ENCODE results near the gene TMEM91.
A peak's percentile ranks its signal among the peaks of the same experiment; 100 is the strongest.
"Not testable (repeated sequence)": the region's sequence is repeated elsewhere in the genome, so short reads cannot be mapped to it uniquely, and the experiment has no call there.

The TMEM91 gene

DNA sequence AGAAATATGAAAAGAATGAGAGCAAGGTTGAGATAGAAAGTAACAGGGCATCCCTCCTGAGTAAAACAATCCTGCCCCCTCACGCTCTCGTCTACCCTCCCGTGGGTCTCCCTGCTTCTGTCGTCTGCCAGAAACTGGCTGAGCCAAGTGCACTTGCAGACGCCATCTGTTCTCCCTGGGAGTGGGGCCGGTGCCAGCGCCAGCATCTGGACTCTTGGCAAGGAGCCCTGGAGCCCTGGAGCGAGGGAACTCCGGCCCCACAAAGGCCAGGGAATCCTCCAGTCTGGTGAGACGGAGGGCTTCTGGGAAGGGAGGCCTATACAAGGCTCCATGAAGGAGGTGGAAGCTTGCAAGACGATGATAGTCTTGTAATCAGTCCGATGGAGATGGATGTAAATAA lies 2.3 kb upstream of the TMEM91 start:
- no peak for DNase-seq (ENCODE audit: low read depth in 1 of 2, low spot score in 1 of 2)

DNA sequence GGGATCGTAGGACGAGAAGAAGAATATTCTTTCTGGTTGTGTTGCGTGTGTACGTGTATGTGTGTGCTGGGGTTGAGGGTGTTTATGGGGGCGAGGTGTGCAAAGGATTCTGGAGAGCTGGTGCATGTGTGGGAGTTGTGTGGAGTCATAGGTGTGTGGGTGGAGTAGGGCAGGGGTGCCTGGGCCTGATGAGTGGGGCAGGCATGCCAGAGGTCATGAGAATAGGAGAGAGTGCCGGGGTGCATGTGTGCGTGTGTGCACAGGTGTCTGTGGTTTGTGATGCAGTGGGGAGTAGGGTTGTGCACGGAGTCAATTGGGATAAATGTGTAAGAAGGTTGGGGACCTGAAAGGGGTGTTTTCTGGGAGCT lies 649 bp downstream of the TMEM91 start:
- DNase-seq (ENCODE audit: low read depth in 1 of 2, low spot score in 1 of 2), result no peak

- no peak for DNase-seq (ENCODE audit: low read depth in 1 of 2, low spot score in 1 of 2)
Measured at GRCh38 chr19:41377977-41378709, 1.8 kb downstream of the TMEM91 start.

DNA sequence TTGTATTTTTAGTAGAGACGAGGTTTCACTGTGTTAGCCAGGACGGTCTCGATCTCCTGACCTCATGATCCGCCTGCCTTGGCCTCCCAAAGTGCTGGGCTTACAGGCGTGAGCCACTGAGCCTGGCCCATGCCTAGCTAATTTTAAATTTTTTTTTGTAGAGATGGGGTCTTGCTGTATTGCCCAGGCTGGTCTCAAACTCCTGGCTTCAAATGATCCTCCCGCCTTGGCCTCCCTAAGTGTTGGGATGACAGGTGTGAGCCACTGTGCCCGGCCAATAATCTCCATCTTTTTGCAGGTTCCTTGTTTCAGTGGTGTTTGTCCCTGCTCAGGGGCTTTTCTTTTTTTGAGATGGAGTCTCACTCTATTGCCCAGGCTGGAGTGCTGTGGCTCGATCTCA lies 5.2 kb downstream of the TMEM91 start:
- not testable (repeated sequence) for DNase-seq (ENCODE audit: low read depth in 1 of 2, low spot score in 1 of 2)

- DNase-seq (ENCODE audit: low read depth in 1 of 2, low spot score in 1 of 2), result no peak
Measured at GRCh38 chr19:41384351-41384750, 8.0 kb downstream of the TMEM91 start.

DNA sequence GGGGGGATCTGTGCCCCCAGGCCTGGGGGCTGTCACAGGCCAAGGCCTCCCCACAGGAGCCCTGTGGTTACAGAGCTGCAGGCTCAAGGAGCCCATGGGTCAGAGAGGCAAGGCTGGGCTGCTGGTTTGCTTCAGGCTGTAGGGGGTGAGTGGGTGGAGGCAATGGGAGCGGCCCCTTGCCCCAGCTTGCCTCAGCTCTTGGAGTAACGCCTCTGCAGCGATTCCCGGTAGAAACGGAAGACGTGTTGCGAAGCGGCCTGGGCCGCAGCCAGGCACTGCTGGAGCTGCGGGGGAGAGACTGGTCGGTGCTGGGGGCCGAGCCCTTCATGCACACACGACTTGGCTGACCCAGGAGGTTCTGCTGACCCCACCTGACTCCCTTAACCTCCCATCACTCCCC lies 10.1 kb downstream of the TMEM91 start:
- DNase-seq (ENCODE audit: low read depth in 1 of 2, low spot score in 1 of 2), result no peak

- no peak for DNase-seq (ENCODE audit: low read depth in 1 of 2, low spot score in 1 of 2)
Measured at GRCh38 chr19:41391618-41392017, 15.3 kb downstream of the TMEM91 start.

GRCh38 chr19:41392775-41393174 lies 16.4 kb downstream of the TMEM91 start:
- no peak for DNase-seq (ENCODE audit: low read depth in 1 of 2, low spot score in 1 of 2)

DNA sequence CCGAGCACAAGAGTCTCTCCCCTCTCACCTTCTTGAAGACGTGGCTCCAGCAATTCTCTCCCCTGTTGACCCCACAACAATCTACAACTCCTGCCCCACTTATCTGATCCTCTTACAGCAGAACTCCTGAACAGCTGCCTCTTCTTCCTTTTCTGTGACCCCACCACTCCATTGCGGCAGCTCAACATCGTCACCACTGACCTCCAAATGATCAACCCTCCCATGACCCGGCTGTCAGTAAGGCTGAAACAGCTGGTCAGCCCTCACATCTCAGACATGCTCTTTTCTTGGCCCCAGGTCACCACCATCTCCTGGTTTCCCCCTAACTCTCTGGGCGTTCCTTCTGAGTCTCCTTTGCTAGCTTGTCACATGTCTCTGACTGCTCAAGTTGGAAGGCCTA lies 19.0 kb downstream of the TMEM91 start:
- DNase-seq (ENCODE audit: low read depth in 1 of 2, low spot score in 1 of 2), result no peak

DNA sequence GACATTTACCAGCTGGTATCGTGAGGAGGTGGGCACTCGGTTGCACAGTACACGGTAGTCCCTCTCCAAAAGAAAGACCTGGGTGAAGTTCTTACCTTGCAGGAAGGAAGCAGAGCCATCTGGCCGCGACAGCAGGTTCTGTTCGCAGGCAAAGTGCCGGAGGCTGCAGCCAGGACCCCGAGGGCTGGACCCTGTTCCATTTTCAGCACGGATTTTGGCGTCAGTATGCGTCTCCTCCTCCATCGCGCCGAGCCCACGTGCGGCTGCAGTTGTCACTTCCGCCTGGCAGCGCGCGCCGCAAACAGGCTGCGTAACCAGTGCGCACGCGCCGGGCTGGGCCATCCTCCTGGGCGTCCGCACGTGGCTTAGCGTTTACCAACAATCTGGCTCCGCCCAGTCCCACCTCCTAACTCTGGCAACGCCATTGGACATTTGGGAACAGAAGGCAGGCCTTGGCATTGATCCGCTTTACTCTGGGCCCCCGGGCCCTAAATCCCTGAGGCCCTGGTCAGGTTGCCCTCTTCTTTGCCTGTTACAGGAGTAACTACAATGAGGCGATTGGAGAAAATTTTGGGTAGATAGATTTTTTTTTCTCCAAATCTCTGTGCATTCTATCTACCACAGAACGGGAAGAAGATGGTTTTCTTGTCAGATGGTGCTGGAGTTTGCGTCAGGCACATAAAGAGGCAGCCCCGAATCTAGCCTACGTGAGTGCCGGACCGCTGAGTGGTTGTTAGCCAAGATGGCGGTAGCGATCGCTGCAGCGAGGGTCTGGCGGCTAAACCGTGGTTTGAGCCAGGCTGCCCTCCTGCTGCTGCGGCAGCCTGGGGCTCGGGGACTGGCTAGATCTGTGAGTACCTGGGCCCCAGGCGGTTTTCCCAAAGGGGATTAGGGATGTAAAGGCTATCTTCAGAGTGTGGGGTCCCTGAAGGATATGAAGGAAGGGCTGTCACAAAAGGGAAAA lies 21.0 kb downstream of the TMEM91 start, which contains the start of the genes BCKDHA and EXOSC5:
TSS of gene BCKDHA (plus strand) at position 733 of the 964 bp plus-strand sequence. CDS start at position 743, 10 bp downstream.
TSS of gene EXOSC5 (minus strand) at position 274 of the 964 bp plus-strand sequence. CDS start at position 243, 31 bp downstream.
- peak; percentile 95 to 99 for DNase-seq (ENCODE audit: low read depth in 1 of 2, low spot score in 1 of 2)

DNA sequence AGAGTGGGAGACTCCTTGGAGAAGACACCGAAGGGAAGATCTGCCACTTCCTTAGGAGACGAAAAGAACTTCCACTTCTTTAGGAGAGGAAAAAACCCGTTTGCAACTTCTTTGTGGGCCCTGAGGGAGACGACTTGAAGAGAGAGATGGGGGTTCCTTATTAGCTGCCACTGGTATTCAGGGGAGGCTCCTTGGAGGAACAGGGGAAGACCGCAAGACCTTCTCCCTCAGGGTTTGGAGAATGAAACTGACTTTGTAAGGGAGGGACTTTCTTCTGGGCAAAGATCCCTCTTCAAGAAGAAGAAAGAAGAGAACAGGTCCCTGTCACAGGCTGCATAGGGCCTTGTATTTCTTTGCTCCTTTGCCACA lies 21.7 kb downstream of the TMEM91 start:
- DNase-seq (ENCODE audit: low read depth in 1 of 2, low spot score in 1 of 2), result no peak

- no peak for DNase-seq (ENCODE audit: low read depth in 1 of 2, low spot score in 1 of 2)
Measured at GRCh38 chr19:41398598-41398997, 22.3 kb downstream of the TMEM91 start.

- no peak for DNase-seq (ENCODE audit: low read depth in 1 of 2, low spot score in 1 of 2)
Measured at GRCh38 chr19:41399091-41399490, 22.8 kb downstream of the TMEM91 start.

DNA sequence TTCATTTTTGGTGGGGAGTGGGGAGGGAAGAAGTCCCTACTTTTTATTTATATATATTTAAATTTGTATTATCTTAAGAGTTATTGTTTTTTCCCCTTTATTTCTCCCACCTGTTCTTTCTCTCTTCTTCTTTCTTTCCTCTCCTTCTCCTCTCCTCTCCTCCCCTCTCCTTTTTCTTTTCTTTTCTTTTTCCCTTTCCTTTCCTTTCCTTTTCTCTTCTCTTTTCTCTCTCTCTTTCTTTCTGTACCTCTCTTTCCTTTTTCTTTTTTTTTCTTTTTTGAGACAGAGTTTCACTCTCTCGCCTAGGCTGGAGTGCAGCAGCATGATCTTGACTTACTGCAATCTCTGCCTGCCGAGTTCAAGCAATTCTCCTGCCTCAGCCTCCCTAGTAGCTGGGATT lies 23.2 kb downstream of the TMEM91 start:
- no peak for DNase-seq (ENCODE audit: low read depth in 1 of 2, low spot score in 1 of 2)

DNA sequence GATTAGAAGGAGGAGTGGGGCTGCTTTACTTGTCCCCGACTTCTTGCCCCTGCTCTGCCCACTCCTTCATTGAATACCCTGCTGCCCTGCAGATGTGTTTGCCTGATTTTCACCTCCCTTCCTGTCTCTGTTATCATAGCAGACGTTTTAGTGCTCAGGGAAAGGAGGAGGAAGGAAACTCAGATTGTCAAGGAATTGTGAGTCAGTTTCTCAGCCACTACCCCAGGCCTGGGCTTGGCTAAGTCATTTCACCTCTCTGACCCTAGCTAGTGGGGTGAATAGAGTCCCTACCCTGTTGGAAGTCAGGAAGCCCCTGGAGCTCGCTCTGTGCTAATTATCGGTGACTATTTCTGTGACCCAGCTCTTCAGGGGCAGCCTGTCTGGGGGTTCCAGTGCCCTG lies 25.1 kb downstream of the TMEM91 start:
- no peak for DNase-seq (ENCODE audit: low read depth in 1 of 2, low spot score in 1 of 2)

- no peak for DNase-seq (ENCODE audit: low read depth in 1 of 2, low spot score in 1 of 2)
Measured at GRCh38 chr19:41402010-41402409, 25.7 kb downstream of the TMEM91 start.

DNA sequence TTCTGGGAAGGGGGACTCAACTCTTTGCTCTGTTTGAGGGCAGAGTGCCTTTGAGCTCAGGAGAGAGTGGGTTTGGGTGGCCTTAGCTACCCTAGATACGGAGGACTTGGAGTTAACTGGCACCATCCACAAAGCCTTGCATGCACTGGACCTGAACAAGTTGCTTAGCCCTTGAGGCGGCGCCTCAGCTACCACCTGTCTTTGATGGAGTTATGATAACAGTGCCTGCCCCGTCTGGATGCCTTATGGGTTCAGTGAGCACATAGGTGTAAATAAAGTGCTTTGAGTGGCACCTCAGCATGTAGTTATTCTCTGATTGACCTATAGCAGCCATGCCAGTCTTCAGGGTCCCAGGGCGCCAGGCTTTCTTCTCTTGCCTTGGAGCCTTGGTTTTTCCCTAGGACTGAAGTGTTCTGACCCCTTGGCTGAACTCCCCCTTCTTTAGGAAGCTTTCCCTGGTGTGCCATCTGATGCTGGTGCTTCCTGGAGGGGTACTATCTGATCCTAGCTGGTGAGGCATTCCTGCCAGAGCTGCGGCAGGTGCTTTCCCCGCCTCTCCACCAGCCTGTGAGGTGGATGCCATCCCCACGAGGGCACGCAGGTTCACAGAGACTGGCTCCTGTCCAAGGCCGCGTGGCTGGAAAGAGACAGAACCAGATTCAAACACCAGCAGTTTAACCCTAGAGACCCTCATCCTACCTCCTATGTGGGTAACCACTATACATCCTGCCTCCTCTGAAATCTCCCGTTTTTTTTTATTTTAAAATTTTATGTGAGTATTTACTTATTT lies 27.0 kb downstream of the TMEM91 start:
- DNase-seq (ENCODE audit: low read depth in 1 of 2, low spot score in 1 of 2), result no peak

DNA sequence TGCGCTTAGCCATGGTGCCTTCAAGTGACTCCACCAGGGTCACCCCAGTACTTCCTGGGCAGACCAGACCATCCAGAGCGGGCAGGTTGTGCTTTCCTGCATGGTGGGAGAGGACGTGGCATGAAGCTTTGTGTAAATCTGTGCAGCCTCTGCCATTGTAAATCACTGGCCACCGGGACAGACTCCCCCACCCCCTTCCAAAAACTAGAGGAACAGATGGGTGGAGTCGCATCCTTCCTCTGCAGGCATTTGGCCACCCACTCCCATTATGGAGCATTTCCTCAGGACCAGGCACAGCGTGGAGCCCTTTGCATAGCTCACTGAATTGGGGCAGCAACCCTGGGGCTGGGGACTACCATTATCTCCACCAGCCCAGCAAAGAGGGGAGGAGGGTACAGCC lies 29.4 kb downstream of the TMEM91 start:
- DNase-seq (ENCODE audit: low read depth in 1 of 2, low spot score in 1 of 2), result no peak

DNA sequence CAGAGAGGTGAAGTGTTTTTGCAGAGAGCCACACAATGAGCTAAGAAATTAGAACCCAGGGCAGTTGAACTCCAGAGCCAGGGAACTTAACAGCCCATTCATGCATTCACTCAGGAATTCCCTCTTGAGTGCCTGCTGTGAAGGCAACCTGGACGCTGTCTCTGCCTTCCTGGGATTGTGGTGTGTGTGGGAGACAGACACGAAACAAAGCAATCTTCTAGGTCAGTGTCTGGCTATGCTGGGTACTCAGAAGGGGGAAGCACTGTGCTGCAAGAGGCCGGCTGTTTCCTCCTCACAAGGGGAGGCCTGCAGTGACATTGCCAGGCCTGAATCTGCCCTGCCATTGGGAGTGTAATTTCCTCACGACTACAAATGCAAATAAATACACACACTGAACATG lies 30.9 kb downstream of the TMEM91 start:
- no peak for DNase-seq (ENCODE audit: low read depth in 1 of 2, low spot score in 1 of 2)

DNA sequence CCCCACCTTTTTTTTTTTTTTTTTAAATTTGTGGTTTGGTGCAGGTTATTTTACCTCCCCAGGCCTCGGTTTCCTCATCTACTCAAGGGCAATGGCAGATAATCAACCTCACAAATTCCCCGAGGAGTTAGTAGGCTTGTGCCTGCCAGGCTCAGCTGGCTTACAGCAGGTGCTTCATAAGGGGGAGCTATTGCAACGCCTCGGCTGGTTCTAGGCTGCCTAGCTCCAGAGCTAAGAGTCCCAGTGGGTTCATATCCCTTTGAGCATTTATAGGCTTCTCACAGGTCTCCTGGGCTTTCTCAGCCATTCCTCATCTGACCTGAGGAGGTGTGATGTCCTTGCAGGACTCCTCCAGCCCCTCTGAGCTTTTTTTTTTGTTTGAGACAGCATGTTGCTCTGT lies 31.9 kb downstream of the TMEM91 start:
- DNase-seq (ENCODE audit: low read depth in 1 of 2, low spot score in 1 of 2), result no peak

GRCh38 chr19:41408846-41409245 lies 32.5 kb downstream of the TMEM91 start:
- not testable (repeated sequence) for DNase-seq (ENCODE audit: low read depth in 1 of 2, low spot score in 1 of 2)

Measured in activated CD4-positive, alpha-beta T cell treated with anti-CD3 and anti-CD28 coated beads, Interleukin-2, amount 50 U/mL, for 24 hours (primary cell).